Epithelial cell of esophagus (primary cell): ENCODE results near the gene SERTAD3.

Source experiments
- DNase-seq: peaks from one replicate; pipeline ENCODE4 v3.0.0; 2010; ENCODE audit warnings: low read depth
- H3K4me3 ChIP-seq: 2 replicates; pipeline ENCODE4 v1.5.1; 2011; ENCODE audit warnings: mild to moderate bottlenecking, low read length, control low read depth
- TF ChIP-seq, protein P1 (sequence below): IDR thresholded peaks from 2 replicates; pipeline ENCODE4 v1.5.1; 2011; ENCODE audit warnings: low read depth, mild to moderate bottlenecking, low read length, control low read depth, inconsistent platforms; ENCODE audit not compliant: insufficient read depth; ENCODE audit errors: missing control alignments

Gene SERTAD3

DNA sequence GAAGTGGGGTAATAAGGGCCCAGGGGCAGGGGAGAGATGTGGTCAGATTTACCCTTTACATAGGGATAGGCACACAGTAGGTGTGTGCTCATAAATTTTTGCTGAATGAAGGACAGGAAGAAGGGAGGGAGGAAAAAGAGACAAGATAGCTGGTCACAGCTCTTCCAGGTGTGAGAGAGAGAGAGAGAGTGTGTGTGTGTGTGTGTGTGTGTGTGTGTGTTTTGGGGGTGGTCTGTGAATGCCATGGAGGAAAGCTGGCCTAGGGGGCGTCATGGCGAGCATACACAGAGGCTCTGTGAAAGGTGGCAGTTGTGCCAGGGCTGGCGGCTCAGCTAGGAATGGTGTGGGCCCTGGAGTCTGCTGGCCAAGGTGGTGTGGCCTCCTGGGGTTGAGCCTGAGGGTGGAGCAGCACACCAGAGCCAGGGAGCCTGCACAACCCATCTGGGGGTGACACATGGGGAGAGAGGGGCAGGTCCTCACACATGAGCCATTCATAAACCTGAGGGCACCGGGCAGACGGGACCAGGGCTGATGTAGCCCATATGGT, 25.0 kb downstream of the SERTAD3 start:
- no peak overlapping the region for H3K4me3 ChIP-seq
- TF ChIP-seq, protein P1, sequence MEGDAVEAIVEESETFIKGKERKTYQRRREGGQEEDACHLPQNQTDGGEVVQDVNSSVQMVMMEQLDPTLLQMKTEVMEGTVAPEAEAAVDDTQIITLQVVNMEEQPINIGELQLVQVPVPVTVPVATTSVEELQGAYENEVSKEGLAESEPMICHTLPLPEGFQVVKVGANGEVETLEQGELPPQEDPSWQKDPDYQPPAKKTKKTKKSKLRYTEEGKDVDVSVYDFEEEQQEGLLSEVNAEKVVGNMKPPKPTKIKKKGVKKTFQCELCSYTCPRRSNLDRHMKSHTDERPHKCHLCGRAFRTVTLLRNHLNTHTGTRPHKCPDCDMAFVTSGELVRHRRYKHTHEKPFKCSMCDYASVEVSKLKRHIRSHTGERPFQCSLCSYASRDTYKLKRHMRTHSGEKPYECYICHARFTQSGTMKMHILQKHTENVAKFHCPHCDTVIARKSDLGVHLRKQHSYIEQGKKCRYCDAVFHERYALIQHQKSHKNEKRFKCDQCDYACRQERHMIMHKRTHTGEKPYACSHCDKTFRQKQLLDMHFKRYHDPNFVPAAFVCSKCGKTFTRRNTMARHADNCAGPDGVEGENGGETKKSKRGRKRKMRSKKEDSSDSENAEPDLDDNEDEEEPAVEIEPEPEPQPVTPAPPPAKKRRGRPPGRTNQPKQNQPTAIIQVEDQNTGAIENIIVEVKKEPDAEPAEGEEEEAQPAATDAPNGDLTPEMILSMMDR = no peak
- no peak for DNase-seq

DNA sequence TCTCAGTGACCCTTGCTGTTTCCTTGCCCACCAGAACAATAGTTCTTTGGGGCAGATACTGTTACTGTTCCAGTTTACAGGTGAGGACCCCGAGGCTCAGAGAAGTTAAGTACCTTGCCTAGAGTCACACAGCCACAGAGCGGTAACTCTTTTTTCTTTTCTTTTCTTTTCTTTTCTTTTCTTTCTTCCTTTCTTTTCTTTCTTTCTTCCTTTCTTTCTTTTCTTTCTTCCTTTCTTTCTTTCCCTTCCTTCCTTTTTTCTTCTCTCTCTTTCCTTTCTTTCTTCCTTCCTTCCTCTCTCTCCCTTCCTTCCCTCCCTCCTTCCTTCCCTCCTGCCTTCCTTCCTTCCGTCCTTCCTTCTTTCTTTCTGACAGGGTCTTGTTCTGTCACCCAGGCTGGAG, 26.1 kb downstream of the SERTAD3 start:
- TF ChIP-seq, protein P1 = no peak
- DNase-seq = no peak
- no peak overlapping the region for H3K4me3 ChIP-seq

DNA sequence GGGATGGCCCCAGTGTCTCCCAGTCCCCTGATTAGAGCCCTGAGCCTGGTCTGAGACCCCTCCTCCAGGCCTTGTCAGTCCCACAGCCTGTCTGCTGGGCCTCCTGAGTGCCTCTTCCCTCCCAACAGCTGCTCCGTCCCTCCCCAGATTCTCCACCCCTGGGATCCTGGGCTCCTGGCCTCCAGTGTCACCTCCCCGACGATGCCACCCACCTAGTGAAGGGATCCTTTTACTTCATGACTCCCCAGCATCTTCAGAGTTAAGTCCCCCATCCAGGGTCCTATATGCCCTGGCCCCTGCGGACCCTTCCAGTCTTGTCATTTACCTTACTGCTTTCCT, 26.5 kb downstream of the SERTAD3 start:
- no peak for DNase-seq
- no peak overlapping the region for H3K4me3 ChIP-seq
- TF ChIP-seq, protein P1 = no peak

DNA sequence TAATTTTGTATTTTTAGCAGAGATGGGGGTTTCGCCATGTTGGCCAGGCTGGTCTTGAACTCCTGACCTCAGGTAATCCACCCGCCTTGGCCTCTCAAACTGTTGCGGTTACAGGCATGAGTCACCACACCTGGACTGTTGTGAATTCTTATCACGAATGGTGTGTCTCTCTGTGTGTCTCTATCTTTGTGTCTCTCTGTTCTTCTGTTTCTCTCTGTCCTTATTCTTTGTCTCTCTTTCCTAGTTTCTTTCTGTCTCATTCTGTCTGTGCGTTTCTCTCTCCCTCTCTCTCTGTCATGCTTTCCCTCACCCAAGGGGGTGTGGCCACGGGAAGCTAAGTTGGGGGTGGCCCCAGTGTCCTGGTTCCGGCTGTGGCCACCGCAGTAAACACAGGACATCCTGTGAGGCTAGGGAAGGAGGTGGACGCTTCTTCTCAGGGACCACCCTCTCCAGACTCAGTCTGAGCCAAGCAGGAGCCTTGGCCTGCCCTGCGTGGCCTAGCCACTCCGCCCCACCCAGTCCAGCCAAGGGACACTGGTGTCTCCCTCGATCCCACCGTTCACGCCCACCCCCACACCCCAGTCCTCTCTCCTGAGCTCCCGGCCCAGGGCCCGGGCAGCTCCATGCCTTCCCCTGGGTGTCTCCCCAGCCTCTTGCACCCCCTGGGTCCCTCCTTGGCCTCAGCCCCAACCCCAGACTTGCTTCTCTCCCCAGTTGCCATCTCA, 27.1 kb downstream of the SERTAD3 start:
- no peak overlapping the region for H3K4me3 ChIP-seq
- TF ChIP-seq, protein P1 = no peak
- peak; percentile 36 for DNase-seq

DNA sequence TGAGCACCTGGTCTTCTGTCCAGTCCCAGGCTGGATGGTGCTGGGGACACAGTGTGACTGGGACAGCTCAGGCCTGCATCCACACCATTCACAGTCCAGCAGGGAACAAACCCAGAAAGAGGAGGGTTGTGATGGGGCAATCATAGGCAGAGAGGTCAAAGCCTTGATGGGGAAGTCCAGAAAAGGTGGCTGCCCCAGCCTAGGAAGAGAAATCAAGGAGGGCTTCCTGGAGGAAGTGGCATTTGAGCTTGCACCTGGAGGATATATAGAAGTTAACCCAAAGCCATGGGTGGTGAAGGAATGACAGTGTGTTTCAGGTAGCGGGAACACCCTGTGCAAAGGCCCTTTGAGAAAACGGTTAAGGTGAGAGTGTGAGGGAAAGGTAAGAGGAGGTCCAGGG, 28.4 kb downstream of the SERTAD3 start:
- TF ChIP-seq, protein P1 = no peak
- no peak for DNase-seq
- no peak overlapping the region for H3K4me3 ChIP-seq

DNA sequence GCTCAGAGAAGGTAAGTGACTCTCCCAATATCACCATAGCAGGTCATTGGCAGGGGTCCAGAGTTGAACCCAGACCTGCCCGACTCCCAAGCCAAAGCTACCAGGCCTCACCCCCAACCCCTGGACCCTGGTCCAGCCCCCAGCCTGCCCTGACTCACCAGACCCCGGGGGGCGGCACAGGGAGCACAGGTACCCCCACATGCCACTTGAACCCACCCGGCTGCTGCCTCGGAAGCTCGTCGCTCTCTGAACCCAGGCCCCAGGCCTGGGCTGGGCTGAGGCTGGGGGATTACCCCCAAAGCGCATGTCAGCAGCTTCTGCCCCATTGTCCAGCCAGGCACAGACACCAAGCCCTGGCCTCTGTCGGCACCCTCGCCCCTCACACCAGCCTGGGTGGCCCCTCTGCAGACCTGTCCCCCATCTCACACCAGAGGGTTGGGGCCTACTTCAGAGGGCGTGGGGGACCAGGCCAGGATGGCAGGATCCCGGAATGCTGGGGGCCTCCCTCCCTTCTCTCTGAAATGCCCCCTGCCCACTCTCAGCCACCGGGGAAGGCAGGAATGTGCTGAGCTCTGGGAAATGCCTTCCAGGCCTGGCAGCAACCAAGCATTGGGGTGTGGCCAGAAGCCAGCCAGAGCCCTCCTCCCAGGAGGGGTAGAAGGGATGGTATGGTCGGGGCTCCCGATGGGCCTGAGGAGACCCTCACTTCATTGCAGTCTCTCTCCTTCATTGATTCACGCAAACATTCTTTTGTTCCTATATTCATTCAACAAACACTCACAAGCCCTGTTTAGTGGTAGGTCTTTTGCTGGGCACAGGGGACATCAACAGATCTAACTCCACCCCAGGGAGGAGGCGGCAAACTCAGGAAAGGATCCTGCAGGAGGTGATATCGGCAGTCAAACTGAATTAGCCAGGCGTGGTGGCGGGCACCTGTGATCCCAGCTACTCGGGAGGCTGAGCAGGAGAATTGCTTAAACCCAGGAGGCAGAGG, 29.3 kb downstream of the SERTAD3 start:
- DNase-seq = no peak
- H3K4me3 ChIP-seq = no peak overlapping the region
- TF ChIP-seq, protein P1 = no peak
